ENCODE data around the gene JAKMIP2. TPM values are rescaled to one million over a fixed set of nuclear protein-coding genes. Genes with fewer than 3 reads are reported as not detected.

The JAKMIP2 gene
- total and polyA plus RNA-seq, 2 donors from 2014 or later = 0.38 to 0.71 TPM

DNA sequence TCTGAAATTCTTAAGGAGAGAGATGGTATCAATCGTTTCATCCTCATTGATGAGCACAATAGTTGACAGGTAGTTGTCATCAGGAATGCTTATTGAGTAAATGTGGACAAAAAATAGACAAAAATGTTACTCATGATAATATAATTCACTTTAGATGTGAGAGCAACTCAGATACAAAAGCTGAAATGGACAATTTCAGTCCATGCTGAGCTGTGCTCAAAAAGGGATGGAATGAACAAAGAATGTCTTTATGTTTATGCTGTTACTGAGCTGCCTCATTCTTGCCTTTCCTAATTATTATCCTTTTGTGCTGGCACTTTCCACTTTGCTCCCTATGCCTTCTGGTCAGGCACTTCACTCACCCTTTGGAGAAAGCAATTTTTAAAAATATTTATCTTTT is 49.5 kb downstream of the JAKMIP2 start:
- intact Hi-C loops (cut with DNase I) = no loop called here
- Histone ChIP-seq H3K36me3 (ENCODE audit: control insufficient read depth in 2 of 3, insufficient read depth in 3 of 3, low read length in 3 of 3) (no peaks in the 10 kb centered on the region), H3K27me3 (ENCODE audit: control insufficient read depth, insufficient read depth, low read length) (no peaks in the 10 kb centered on the region), H3K4me1 (ENCODE audit: control insufficient read depth in 2 of 3, insufficient read depth in 2 of 3, low read depth in 1 of 3, low read length in 3 of 3) (no peaks in the 10 kb centered on the region), H3K9ac (ENCODE audit: low read length in 3 of 3) (no peak overlapping the region), H3K27ac (ENCODE audit: low read depth in 2 of 2, low read length in 2 of 2) (no peak overlapping the region), H3K9me3 (ENCODE audit: control insufficient read depth in 2 of 3, insufficient read depth in 1 of 3, low read length in 3 of 3) (no peaks in the 10 kb centered on the region), H3K4me3 (ENCODE audit: low read length in 3 of 3) (no peak overlapping the region)
- TF ChIP-seq, protein P1, sequence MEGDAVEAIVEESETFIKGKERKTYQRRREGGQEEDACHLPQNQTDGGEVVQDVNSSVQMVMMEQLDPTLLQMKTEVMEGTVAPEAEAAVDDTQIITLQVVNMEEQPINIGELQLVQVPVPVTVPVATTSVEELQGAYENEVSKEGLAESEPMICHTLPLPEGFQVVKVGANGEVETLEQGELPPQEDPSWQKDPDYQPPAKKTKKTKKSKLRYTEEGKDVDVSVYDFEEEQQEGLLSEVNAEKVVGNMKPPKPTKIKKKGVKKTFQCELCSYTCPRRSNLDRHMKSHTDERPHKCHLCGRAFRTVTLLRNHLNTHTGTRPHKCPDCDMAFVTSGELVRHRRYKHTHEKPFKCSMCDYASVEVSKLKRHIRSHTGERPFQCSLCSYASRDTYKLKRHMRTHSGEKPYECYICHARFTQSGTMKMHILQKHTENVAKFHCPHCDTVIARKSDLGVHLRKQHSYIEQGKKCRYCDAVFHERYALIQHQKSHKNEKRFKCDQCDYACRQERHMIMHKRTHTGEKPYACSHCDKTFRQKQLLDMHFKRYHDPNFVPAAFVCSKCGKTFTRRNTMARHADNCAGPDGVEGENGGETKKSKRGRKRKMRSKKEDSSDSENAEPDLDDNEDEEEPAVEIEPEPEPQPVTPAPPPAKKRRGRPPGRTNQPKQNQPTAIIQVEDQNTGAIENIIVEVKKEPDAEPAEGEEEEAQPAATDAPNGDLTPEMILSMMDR (IDR thresholded peaks at IDR 0.05; ENCODE audit: borderline replicate concordance, extremely low read depth, insufficient read depth) = no peak
- FAIRE-seq = no peak
- DNase-seq = no peak

- intact Hi-C loops (cut with DNase I) = no loop called here
- Histone ChIP-seq H3K9me3 (ENCODE audit: control insufficient read depth in 2 of 3, insufficient read depth in 1 of 3, low read length in 3 of 3) (no peaks in the 10 kb centered on the region), H3K4me1 (ENCODE audit: control insufficient read depth in 2 of 3, insufficient read depth in 2 of 3, low read depth in 1 of 3, low read length in 3 of 3) (no peaks in the 10 kb centered on the region), H3K9ac (ENCODE audit: low read length in 3 of 3) (no peak overlapping the region), H3K27ac (ENCODE audit: low read depth in 2 of 2, low read length in 2 of 2) (no peak overlapping the region), H3K27me3 (ENCODE audit: control insufficient read depth, insufficient read depth, low read length) (no peaks in the 10 kb centered on the region), H3K36me3 (ENCODE audit: control insufficient read depth in 2 of 3, insufficient read depth in 3 of 3, low read length in 3 of 3) (no peaks in the 10 kb centered on the region), H3K4me3 (ENCODE audit: low read length in 3 of 3) (no peak overlapping the region)
- TF ChIP-seq, protein P1 (IDR thresholded peaks at IDR 0.05; ENCODE audit: borderline replicate concordance, extremely low read depth, insufficient read depth) = no peak
- FAIRE-seq = no peak
- no peak for DNase-seq
Observed at GRCh38 chr5:147732291-147732883, 50.1 kb downstream of the JAKMIP2 start.

GRCh38 chr5:147731431-147732290 is 50.9 kb downstream of the JAKMIP2 start:
- no peak overlapping the region for H3K9ac ChIP-seq (ENCODE audit: low read length in 3 of 3)
- no peaks in the 10 kb centered on the region for H3K9me3 ChIP-seq (ENCODE audit: control insufficient read depth in 2 of 3, insufficient read depth in 1 of 3, low read length in 3 of 3)
- TF ChIP-seq, protein P1 (IDR thresholded peaks at IDR 0.05; ENCODE audit: borderline replicate concordance, extremely low read depth, insufficient read depth) = no peak
- H3K4me3 ChIP-seq (ENCODE audit: low read length in 3 of 3) = no peak overlapping the region
- no peak for FAIRE-seq
- H3K4me1 ChIP-seq (ENCODE audit: control insufficient read depth in 2 of 3, insufficient read depth in 2 of 3, low read depth in 1 of 3, low read length in 3 of 3) = no peaks in the 10 kb centered on the region
- intact Hi-C loops (cut with DNase I) = no loop called here
- no peak for DNase-seq
- H3K27ac ChIP-seq (ENCODE audit: low read depth in 2 of 2, low read length in 2 of 2) = no peak overlapping the region
- H3K36me3 ChIP-seq (ENCODE audit: control insufficient read depth in 2 of 3, insufficient read depth in 3 of 3, low read length in 3 of 3) = no peaks in the 10 kb centered on the region
- no peaks in the 10 kb centered on the region for H3K27me3 ChIP-seq (ENCODE audit: control insufficient read depth, insufficient read depth, low read length)

Measured in kidney (tissue), 14 donors.